ENCODE results near the gene PALS2.

Gene PALS2

DNA sequence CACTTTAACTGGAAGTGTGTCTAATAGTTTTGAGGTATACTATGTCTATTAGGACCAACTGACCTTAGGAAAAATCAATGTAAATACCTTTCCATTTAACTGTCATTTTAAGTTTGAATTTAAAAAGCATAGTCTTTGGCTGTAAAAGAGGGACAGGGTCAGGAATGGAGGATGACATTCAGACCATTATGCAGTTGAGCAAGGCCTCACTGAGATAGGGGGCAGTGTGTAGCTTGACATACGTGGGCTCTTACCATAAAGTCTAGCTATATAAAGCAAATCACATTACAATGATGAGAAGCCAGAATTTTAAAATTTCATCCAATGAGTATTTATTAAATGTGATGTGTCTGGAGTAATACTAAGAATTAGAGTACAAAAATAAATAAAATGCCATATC lies 17.9 kb downstream of the PALS2 start:
- no peak for DNase-seq

GRCh38 chr7:24595671-24596418 lies 22.6 kb downstream of the PALS2 start:
- DNase-seq = no peak

DNA sequence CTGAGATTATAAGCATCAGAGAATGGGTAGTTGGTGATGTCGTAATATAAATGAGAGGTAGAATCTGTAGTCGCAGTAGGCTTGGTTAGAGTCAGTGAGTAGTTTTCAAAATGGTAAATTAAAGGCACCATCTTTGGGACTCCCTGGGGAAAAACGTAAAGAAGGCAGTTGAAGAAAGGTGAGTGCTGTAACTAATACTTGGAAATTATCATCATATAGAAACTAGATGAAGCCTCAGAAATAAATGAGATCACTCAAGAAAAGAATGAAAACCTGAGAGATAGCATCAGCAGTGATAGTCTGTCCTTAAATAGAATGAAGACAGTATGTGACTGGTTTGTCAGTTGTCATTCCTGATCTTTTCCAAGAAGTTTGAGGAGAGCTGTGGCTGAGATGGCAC lies 23.8 kb downstream of the PALS2 start:
- DNase-seq = no peak

DNA sequence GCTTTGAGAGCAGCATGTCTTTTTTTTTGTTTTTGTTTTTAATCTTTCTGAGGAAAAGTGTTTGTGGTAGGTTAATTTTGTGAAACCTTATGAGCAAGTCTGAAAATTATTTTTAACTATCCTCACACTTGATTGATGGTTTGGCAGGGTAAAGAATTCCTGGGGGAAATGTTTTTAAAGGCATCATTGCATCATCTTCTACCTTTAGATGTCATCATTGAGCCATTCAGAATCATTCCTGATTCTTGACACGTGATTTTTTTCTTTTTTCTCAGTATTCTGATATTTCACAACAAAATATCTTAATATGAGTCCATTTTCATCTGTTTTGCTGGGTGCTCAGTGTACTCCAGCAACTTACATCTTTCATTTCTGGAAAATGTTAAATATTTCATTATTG lies 28.3 kb downstream of the PALS2 start:
- DNase-seq = no peak

- DNase-seq = no peak
These were observed 29.7 kb downstream of the PALS2 start for GRCh38 chr7:24602860-24603456.

- DNase-seq = no peak
These were observed 31.4 kb downstream of the PALS2 start for GRCh38 chr7:24604630-24605029.

DNA sequence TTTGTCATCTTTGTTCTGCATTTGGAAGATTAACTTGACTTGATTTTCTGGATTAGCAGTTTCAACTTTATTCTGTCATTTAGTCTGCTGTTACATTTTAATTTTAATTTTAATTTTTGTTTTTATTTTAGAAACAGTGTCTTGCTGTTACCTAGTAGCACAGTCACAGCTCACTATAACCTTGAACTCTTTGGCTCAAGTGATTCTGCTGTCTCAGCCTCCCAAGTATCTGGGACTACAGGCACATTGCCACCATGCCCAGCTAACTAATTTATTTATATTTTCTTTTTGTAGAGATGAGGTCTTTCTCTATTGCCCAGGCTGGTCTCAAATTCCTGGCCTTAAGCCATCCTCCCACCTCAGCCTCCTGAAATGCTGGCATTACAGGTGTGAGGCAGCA lies 35.3 kb downstream of the PALS2 start:
- DNase-seq = no peak

DNA sequence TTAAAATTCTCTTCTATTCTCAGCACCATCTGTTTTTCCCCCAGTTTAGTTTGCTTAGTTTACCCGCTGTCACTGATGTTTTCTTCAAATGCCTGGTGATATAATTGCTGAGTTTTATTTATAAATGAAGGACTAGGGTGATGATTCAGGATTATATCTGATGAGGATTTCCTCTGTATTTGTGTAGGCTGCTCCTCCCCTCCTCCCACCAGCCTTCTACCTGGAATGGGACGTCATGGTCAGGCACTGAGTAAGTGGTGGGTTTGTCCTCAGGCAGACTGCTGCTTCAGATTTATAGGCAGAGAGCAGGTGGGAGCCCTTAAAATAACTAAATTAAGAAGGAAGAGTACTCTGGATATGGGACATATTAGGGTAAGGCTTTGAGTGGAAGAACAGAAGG lies 35.8 kb downstream of the PALS2 start:
- DNase-seq = no peak

GRCh38 chr7:24609570-24609969 lies 36.3 kb downstream of the PALS2 start:
- no peak for DNase-seq

DNA sequence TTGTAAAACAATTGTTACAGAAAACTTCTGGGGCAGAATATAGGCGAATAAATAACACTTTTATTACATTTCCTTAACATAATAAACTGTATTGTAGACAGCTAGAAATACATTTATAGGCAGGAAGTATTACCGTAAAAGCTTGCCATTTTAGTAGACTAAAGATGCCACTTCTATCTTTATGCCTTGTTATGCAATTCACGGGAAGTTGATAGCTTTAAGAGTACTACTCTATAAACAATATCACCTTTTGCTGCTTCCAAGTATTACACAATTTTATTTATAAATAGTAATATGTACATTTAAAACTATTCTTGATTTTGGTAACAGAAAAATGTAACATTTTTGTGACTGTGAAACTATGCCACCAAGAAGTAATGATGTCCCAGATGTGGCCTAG lies 37.9 kb downstream of the PALS2 start:
- no peak for DNase-seq

- DNase-seq = no peak
These were observed 44.8 kb downstream of the PALS2 start for GRCh38 chr7:24617957-24618616.

DNA sequence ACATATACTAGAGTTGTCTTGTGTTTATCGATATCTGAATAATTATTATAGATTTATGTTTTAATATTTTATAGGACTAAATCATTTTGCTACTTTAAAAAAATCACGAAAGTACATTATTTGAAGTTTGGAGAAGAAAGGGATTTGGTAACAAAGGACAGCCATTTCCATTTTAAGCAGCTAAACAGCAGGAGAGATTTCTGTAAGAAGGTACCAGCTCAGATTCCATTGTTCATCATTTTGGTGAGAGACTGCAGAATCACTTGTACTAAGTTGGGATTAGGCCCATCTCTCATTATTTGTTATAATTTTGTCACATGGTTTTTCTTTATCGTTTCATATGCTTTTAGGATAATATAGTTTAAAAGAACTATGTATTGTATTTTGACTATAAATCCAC lies 46.7 kb downstream of the PALS2 start:
- no peak for DNase-seq

DNA sequence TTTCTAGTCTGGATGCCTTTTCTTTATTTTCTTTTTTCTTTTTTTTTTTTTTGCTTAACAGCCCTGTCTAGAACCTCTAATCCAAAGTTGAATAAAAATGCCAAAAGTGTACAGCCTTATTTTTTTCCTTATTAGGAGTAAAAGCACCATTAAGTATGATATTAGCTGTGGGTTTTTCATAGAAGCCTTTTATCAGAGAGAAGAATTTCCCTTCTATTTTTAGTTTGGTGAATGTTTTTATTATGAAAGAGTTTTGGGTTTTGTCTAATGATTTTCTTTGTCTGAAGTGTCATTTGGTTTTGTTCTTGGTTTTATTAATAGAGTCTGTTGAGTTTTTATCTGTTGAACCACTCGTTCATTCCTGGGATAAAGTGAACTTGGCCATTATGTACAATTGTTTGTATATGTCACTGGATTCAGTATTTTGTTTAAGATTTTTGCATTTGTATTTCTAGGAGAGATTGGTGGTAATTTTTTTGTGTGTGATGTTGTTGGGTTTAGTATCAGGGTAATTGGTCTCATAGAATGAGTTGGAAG lies 49.5 kb downstream of the PALS2 start:
- DNase-seq = no peak
